ENCODE results near the gene ANAPC2.

The ANAPC2 gene

DNA sequence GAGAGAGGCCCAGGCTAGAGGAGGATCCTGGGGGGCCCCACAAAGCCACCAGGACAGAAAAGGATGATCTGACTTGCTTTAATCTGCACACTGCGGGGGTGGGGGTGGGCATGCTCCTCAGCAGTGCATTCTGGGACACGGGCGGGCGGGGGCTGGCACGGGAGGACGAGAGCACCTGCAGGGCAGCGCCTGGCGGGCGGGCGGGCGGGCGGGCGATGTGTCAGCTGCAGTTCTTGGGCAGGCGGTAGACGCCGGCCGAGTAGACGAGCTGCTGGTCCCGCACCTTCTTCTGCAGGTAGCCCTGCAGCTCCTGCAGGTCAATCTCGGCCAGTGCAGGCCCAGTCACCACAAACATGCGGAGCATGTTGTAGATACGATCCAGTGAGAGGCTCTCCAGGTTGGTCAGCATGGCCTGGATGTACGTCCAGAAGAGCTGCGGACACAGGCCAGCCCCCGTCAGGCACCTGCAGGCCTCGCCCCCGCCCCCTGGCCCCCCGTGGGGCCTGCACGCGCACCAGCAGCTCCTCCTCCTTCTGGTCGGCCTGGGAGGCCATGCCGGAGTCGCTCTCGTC lies 13.6 kb downstream of the ANAPC2 start:
- TF ChIP-seq GATA3 (IDR thresholded peaks at IDR 0.05; ENCODE audit: low read depth, low read length) = no peak
- TF ChIP-seq GATA2 (IDR thresholded peaks at IDR 0.05; ENCODE audit: low read depth, low read length) = no peak

- TF ChIP-seq GATA3 (IDR thresholded peaks at IDR 0.05; ENCODE audit: low read depth, low read length) (no peak), GATA2 (IDR thresholded peaks at IDR 0.05; ENCODE audit: low read depth, low read length) (no peak)
Measured at GRCh38 chr9:137173796-137174664, 14.3 kb downstream of the ANAPC2 start.

DNA sequence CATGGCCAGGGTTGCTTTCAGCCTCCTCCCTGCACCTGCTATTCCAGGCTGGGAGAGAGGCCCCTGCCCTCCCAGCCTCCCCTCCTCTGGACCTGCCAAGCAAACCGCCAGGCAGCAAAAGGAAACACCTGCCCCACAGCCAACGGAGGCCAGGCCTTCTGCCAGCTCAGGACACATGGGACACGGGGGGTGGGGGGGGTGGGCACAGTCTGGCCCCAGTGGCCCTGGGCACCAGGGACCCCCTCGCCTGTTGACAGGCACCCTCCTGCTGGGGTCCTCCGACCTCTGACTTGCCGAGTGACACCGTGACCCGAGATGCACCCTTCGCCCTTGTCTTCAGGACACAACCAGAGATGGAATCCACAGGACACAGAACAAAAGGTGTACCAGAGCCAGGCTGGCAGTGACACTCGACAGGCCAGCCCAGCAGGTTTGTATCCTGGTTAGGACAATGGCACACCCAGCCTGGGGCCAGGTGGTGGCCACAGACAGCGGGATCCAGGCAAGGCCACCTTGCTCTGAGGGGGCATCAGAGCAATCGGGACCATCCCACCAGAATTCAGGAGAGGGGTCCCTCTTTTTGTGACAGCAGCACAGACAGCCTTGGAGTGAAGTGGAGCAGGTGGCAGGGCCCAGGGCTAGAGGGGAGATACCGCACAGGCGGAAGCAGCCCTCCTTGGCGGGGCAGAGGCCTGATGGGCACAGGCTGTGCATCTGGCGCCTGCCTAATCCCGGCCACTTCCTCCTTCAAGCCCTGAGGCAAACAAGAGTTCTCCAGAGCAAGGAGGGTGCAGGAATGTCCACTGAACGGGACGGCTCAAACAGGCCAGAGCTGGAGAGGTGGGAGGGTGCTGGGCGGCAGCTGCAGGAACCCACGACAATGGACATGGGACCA lies 15.2 kb downstream of the ANAPC2 start:
- TF ChIP-seq GATA3 (IDR thresholded peaks at IDR 0.05; ENCODE audit: low read depth, low read length) (no peak), GATA2 (IDR thresholded peaks at IDR 0.05; ENCODE audit: low read depth, low read length) (no peak)

- TF ChIP-seq GATA3 (IDR thresholded peaks at IDR 0.05; ENCODE audit: low read depth, low read length) (no peak), GATA2 (IDR thresholded peaks at IDR 0.05; ENCODE audit: low read depth, low read length) (no peak)
Measured at GRCh38 chr9:137171149-137171900, 17.0 kb downstream of the ANAPC2 start.

- TF ChIP-seq GATA2 (IDR thresholded peaks at IDR 0.05; ENCODE audit: low read depth, low read length) = no peak
- no peak for TF ChIP-seq GATA3 (IDR thresholded peaks at IDR 0.05; ENCODE audit: low read depth, low read length)
Measured at GRCh38 chr9:137170486-137171148, 17.7 kb downstream of the ANAPC2 start.

- TF ChIP-seq GATA3 (IDR thresholded peaks at IDR 0.05; ENCODE audit: low read depth, low read length) = no peak
- no peak for TF ChIP-seq GATA2 (IDR thresholded peaks at IDR 0.05; ENCODE audit: low read depth, low read length)
Measured at GRCh38 chr9:137169896-137170358, 18.4 kb downstream of the ANAPC2 start, which contains the start of gene LRRC26. LRRC26 (minus strand) TSS chr9:137170051; CDS start chr9:137169943, 108 bp downstream.

DNA sequence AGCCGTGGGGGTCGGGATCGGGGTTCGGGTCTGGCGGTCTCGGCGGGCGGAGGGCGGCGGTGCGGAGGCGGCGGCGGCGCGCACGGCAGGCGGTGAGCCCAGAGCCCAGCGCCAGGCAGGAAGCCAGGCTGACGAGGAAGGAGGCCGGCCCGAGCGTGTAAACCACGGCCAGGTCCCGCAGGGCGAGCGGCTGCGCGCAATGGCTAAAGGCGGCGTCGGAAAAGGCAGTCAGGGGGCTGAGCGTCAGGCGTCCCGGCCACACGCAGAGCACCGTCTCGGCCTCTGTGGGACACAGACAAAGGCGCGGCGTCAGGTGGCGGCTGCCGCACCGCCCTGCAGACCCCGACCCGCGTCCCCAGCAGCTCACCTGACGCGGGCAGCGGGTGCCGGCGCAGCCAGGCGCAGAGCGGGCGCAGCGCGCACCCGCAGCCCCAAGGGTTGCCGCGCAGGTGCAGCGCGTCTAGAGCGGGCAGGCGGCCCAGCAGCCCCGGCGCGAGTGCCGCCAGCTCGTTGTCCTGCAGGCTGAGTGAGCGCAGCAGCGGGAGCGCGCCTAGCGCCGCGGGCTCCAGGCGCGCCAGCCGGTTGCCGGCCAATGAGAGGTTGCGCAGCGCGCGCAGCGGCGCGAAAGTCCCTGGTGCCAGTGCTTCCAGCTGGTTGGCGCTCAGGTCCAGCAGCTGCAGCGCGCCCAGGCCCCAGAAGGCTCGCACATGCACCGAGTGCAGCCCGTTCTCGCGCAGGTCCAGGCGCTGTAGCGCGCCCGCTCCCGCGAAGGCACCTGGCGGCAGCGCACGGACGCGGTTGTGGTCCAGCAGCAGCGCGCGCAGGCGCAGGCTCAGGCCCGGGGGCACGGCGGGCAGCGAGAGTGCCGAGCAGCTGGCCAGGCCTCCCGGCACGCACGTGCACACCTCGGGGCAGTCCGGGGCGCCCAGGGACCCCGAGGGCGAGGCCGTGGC lies 19.2 kb downstream of the ANAPC2 start:
- TF ChIP-seq GATA2 (IDR thresholded peaks at IDR 0.05; ENCODE audit: low read depth, low read length) = no peak
- TF ChIP-seq GATA3 (IDR thresholded peaks at IDR 0.05; ENCODE audit: low read depth, low read length) = no peak

DNA sequence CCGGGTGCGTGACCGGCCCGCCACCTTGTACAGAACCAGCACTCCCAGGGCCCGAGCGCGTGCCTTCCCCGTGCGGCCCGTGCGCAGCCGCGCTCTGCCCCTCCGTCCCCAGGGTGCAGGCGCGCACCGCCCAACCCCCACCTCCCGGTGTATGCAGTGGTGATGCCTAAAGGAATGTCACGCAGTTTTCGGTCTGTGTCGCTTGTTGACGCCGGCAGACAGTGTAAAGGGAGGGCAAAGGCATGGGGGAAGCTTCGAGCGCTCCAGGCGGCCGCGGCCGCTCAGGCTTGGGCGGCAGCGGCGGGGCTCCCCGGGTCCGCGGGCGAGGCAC lies 19.8 kb downstream of the ANAPC2 start:
- TF ChIP-seq GATA2 (IDR thresholded peaks at IDR 0.05; ENCODE audit: low read depth, low read length) = no peak
- TF ChIP-seq GATA3 (IDR thresholded peaks at IDR 0.05; ENCODE audit: low read depth, low read length) = no peak

GRCh38 chr9:137167747-137168572 lies 20.4 kb downstream of the ANAPC2 start:
- TF ChIP-seq GATA2 (IDR thresholded peaks at IDR 0.05; ENCODE audit: low read depth, low read length) = no peak
- no peak for TF ChIP-seq GATA3 (IDR thresholded peaks at IDR 0.05; ENCODE audit: low read depth, low read length)

GRCh38 chr9:137167277-137167746 lies 21.0 kb downstream of the ANAPC2 start:
- no peak for TF ChIP-seq GATA2 (IDR thresholded peaks at IDR 0.05; ENCODE audit: low read depth, low read length)
- no peak for TF ChIP-seq GATA3 (IDR thresholded peaks at IDR 0.05; ENCODE audit: low read depth, low read length)
